C4-2B (cell line): Measurements from ENCODE around the gene ATRNL1.

ENCODE experiments used
- CTCF ChIP-seq: fragments of 450-650 bp; conservative IDR thresholded peaks from 2 replicates; pipeline ENCODE4 v1.5.1; 2017; ENCODE audit warnings: mild to moderate bottlenecking
- ZFX ChIP-seq: fragments of 450-650 bp; IDR thresholded peaks from 2 replicates; pipeline ENCODE4 v1.6.1; 2017

GRCh38 chr10:115157357-115157756 lies 64.2 kb downstream of the ATRNL1 start:
- TF ChIP-seq CTCF: no peak
- no peak for TF ChIP-seq ZFX
